HepG2 (cell line): Measurements from ENCODE around the gene KIAA0232. TPM values are rescaled to one million over a fixed set of nuclear protein-coding genes. Genes with fewer than 3 reads are reported as not detected.

ENCODE experiments used
- ATF4 ChIP-seq, 2 experiments: fragments of 450-650 bp in 1 of 2; sonication (generic) in 1 of 2; formaldehyde crosslinking; IDR thresholded peaks; 2 replicates each; pipeline versions ENCODE4 v1.5.0 to v1.8.0; 2020 to 2022; ENCODE audit warnings: mild to moderate bottlenecking in 1 of 2, missing genetic modification reagents in 1 of 2
- BHLHE40 ChIP-seq: IDR thresholded peaks from 2 replicates; pipeline ENCODE4 v1.6.1; 2011; ENCODE audit warnings: low read length, improper control_type of control experiment
- ELK4 ChIP-seq: sonication (generic); formaldehyde crosslinking; IDR thresholded peaks from 2 replicates; pipeline ENCODE4 v1.9.0; 2021; ENCODE audit warnings: missing genetic modification reagents, borderline replicate concordance
- FOSL1 ChIP-seq: sonication (generic); formaldehyde crosslinking; IDR thresholded peaks from 2 replicates; pipeline ENCODE4 v1.9.0; 2021; ENCODE audit warnings: missing genetic modification reagents, borderline replicate concordance
- MYNN ChIP-seq: sonication (generic); formaldehyde crosslinking; IDR thresholded peaks from 2 replicates; pipeline ENCODE4 v1.4.0; 2020; ENCODE audit warnings: mild to moderate bottlenecking, low read depth, missing genetic modification reagents
- PCBP2 ChIP-seq: fragments of 200-400 bp; formaldehyde crosslinking; optimal IDR thresholded peaks from 2 replicates; pipeline ENCODE3; 2018; ENCODE audit warnings: low read length, low read depth; ENCODE audit not compliant: poor library complexity, severe bottlenecking
- PHF21A ChIP-seq: sonication (generic); formaldehyde crosslinking; IDR thresholded peaks from 2 replicates; pipeline ENCODE4 v1.5.0; 2020; ENCODE audit warnings: mild to moderate bottlenecking, missing genetic modification reagents
- PLSCR1 ChIP-seq: sonication (generic); formaldehyde crosslinking; IDR thresholded peaks from 2 replicates; pipeline ENCODE4 v1.5.0; 2020; ENCODE audit warnings: missing genetic modification reagents, mild to moderate bottlenecking, borderline replicate concordance
- RCOR2 ChIP-seq: IDR thresholded peaks from 2 replicates; pipeline ENCODE4 v1.6.1; 2016; ENCODE audit warnings: missing biosample characterization, missing genetic modification reagents
- ZBTB39 ChIP-seq: sonication (generic); formaldehyde crosslinking; IDR thresholded peaks from 2 replicates; pipeline ENCODE4 v1.5.0; 2020; ENCODE audit warnings: missing genetic modification reagents
- ZNF296 ChIP-seq: sonication (generic); formaldehyde crosslinking; conservative IDR thresholded peaks from 2 replicates; pipeline ENCODE4 v1.5.0; 2020; ENCODE audit warnings: mild to moderate bottlenecking, missing genetic modification reagents
- ZNF441 ChIP-seq: sonication (generic); formaldehyde crosslinking; IDR thresholded peaks from 2 replicates; pipeline ENCODE4 v1.7.0; 2021; ENCODE audit warnings: missing genetic modification reagents, borderline replicate concordance
- ZNF558 ChIP-seq: sonication (generic); formaldehyde crosslinking; IDR thresholded peaks from 2 replicates; pipeline ENCODE4 v1.9.0; 2022; ENCODE audit warnings: mild to moderate bottlenecking, missing genetic modification reagents, borderline replicate concordance
- ZNF670 ChIP-seq: sonication (generic); formaldehyde crosslinking; IDR thresholded peaks from 2 replicates; pipeline ENCODE4 v1.8.0; 2022; ENCODE audit warnings: mild to moderate bottlenecking, missing genetic modification reagents, borderline replicate concordance
- ZNF704 ChIP-seq: sonication (generic); formaldehyde crosslinking; IDR thresholded peaks from 2 replicates; pipeline ENCODE4 v1.8.1; 2023; ENCODE audit warnings: mild to moderate bottlenecking, inconsistent platforms, moderate library complexity, missing genetic modification reagents, borderline replicate concordance
- ZUFSP ChIP-seq: sonication (generic); formaldehyde crosslinking; IDR thresholded peaks from 2 replicates; pipeline ENCODE4 v1.9.0; 2021; ENCODE audit warnings: missing genetic modification reagents, mild to moderate bottlenecking, borderline replicate concordance
- polyA plus RNA-seq, 8 experiments: library from polyadenylated mRNA; depleted of rRNA in 3 of 8; stranded (reverse) in 7 of 8; unstranded in 1 of 8; fragments of >200 nt; fragmentation: Illumina TruSeq in 4 of 8; extraction: Trizol in 4 of 8; gene quantifications; 2 replicates each; pipeline versions ENCODE4 v1.2.1 to v1.2.3, GENCODE V29; 2011 to 2016; ENCODE audit warnings: low read depth in 4 of 8, missing spikeins in 1 of 8, mixed read lengths in 1 of 8; ENCODE audit not compliant: insufficient read depth in 1 of 8
- total RNA-seq, 5 experiments: library from RNA; depleted of rRNA; stranded (reverse); fragments of >200 nt; fragmentation: Illumina TruSeq; extraction: Trizol; gene quantifications; 2 replicates each; pipeline ENCODE4 v1.2.3, GENCODE V29; 2016; ENCODE audit warnings: low read depth in 1 of 5

Gene KIAA0232
- total and polyA plus RNA-seq, 2 of the 13 experiments (the other 11 are each of a cell fraction or from before 2014, with no cell fraction given): 7.8 to 17.1 TPM

- TF ChIP-seq ZNF704 (no peak; the same call in 1 of the 2 replicates), ATF4 (CRISPR knock-in tag; IDR thresholded peaks at IDR 0.05) (no peak; a peak in 1 of 4 replicates), FOSL1 (no peak), PLSCR1 (CRISPR knock-in tag) (no peak), ELK4 (no peak), MYNN (CRISPR knock-in tag) (no peak), PHF21A (CRISPR knock-in tag) (peak; percentile 66), ZNF441 (CRISPR knock-in tag) (no peak), ZNF558 (no peak), ZNF670 (CRISPR knock-in tag) (0 out of 2 replicates have a peak, but pooled peaks have one; percentile 36), PCBP2 (no peak), RCOR2 (CRISPR knock-in tag) (no peak), ZBTB39 (CRISPR knock-in tag) (peak; percentile 68; the same call in 1 of the 2 replicates), ZNF296 (CRISPR knock-in tag) (no peak), ZUFSP (CRISPR knock-in tag) (no peak), BHLHE40 (peak; percentile 56; the same call in 1 of the 2 replicates)
Observed at GRCh38 chr4:6909113-6909969, 126.8 kb downstream of the KIAA0232 start, which contains the start of gene TBC1D14 (continued).
